Diencephalon (tissue), 1 donor: ENCODE results near the gene TCFL5. TPM values are rescaled to one million over a fixed set of nuclear protein-coding genes. Genes with fewer than 3 reads are reported as not detected.

Source experiments
- small RNA-seq: library from RNA; depleted of rRNA; stranded (forward); fragments of <200 nt; gene quantifications from one replicate; pipeline ENCODE3, GENCODE V24; 2014
- total RNA-seq: library from RNA; depleted of rRNA; stranded (reverse); fragments of >200 nt; gene quantifications from one replicate; pipeline ENCODE4 v1.2.3, GENCODE V29; 2014

TCFL5 gene
- 10.6 TPM for total RNA-seq

GRCh38 chr20:62861726-62862336 lies at the start of gene TCFL5:
TCFL5 (minus strand) TSS chr20:62861822; CDS start chr20:62861670, 152 bp downstream.

GRCh38 chr20:62816884-62817873 lies 44.4 kb downstream of the TCFL5 start, which contains the start of gene COL9A3:
COL9A3 (plus strand) TSS chr20:62817050; CDS start chr20:62817065, 15 bp downstream.

GRCh38 chr20:62804627-62805154 lies 56.9 kb downstream of the TCFL5 start, which contains the start of gene OGFR:
OGFR (plus strand) TSS chr20:62804835; CDS start chr20:62804860, 25 bp downstream.

Small RNAs within 50 kb of the gene (small RNA-seq; reads per million reads assigned to genes)
- not detected for gene DPH3P1

Other genes with a start within 250 kb of the TCFL5 start
- gene SLCO4A1, start 219.3 kb downstream of the TCFL5 start, total RNA-seq: 2.1 TPM
- 2.1 TPM for gene NTSR1, start 153.0 kb downstream of the TCFL5 start, total RNA-seq
- 14.8 TPM for gene MRGBP, start 65.3 kb downstream of the TCFL5 start, total RNA-seq
- gene OGFR, start 57.0 kb downstream of the TCFL5 start, total RNA-seq: 20.5 TPM
- gene COL9A3, start 44.8 kb downstream of the TCFL5 start, total RNA-seq: 7.8 TPM
- gene DIDO1, start 64.7 kb upstream of the TCFL5 start, total RNA-seq: 42.4 TPM
- gene GID8, start 76.3 kb upstream of the TCFL5 start, total RNA-seq: 50.3 TPM
- 0.23 TPM for gene SLC17A9, start 90.9 kb upstream of the TCFL5 start, total RNA-seq
- gene BHLHE23, start 145.1 kb upstream of the TCFL5 start, total RNA-seq: not detected